CD14-positive monocyte (primary cell): ENCODE results near the gene RYR2. TPM values are rescaled to one million over a fixed set of nuclear protein-coding genes. Genes with fewer than 3 reads are reported as not detected.

Experiments used
- DNase-seq, 3 donors: peaks; one replicate each; pipeline ENCODE4 v3.0.0-alpha.2; 2011 to 2022
- H2AFZ ChIP-seq: 2 replicates; pipeline ENCODE4 v1.6.0; 2012; ENCODE audit warnings: mild to moderate bottlenecking, low read depth, low read length, inconsistent platforms; ENCODE audit not compliant: insufficient read depth, poor library complexity, severe bottlenecking
- H3K27ac ChIP-seq, 2 donors: 1 replicate in 1 of 2; 2 replicates in 1 of 2; pipeline ENCODE4 v1.5.1; 2012 to 2013; ENCODE audit warnings: low read length in 2 of 2, control low read depth in 1 of 2, inconsistent platforms in 1 of 2, low read depth in 1 of 2, mild to moderate bottlenecking in 1 of 2
- H3K27me3 ChIP-seq, 2 donors: one replicate each; pipeline versions ENCODE4 v1.6.0 to v1.6.1; 2011 to 2013; ENCODE audit warnings: low read length in 2 of 2; ENCODE audit not compliant: control insufficient read depth in 2 of 2, insufficient read depth in 2 of 2
- H3K36me3 ChIP-seq, 2 donors: replicated peaks in 1 of 2; 1 replicate in 1 of 2; 2 replicates in 1 of 2; pipeline versions ENCODE4 v1.5.1 to v1.6.1; 2012 to 2013; ENCODE audit warnings: low read length in 2 of 2, control low read depth in 1 of 2, inconsistent platforms in 1 of 2, mild to moderate bottlenecking in 1 of 2; ENCODE audit not compliant: insufficient read depth in 2 of 2, control insufficient read depth in 1 of 2
- H3K4me1 ChIP-seq, 2 donors: 1 replicate in 1 of 2; 2 replicates in 1 of 2; pipeline versions ENCODE4 v1.5.1 to v1.6.1; 2012 to 2013; ENCODE audit warnings: low read length in 2 of 2, control low read depth in 1 of 2, inconsistent platforms in 1 of 2, mild to moderate bottlenecking in 1 of 2, moderate library complexity in 1 of 2; ENCODE audit not compliant: insufficient read depth in 2 of 2, control insufficient read depth in 1 of 2
- H3K4me2 ChIP-seq: replicated peaks from 2 replicates; pipeline ENCODE3; 2012; ENCODE audit warnings: low read length, moderate library complexity, mild to moderate bottlenecking; ENCODE audit not compliant: poor library complexity, severe bottlenecking; ENCODE audit errors: extremely low read depth
- H3K4me3 ChIP-seq, 3 experiments: fragments of 200-600 bp in 1 of 3; sonication (generic) in 1 of 3; replicated peaks in 1 of 3; 1 replicate in 2 of 3; 2 replicates in 1 of 3; pipeline ENCODE4 v1.5.1; 2011 to 2013; ENCODE audit warnings: low read length in 3 of 3, mild to moderate bottlenecking in 3 of 3, control low read depth in 2 of 3, low read depth in 2 of 3, inconsistent platforms in 1 of 3, moderate library complexity in 1 of 3
- H3K79me2 ChIP-seq: 2 replicates; pipeline ENCODE4 v1.6.0; 2012; ENCODE audit warnings: mild to moderate bottlenecking, control low read depth, inconsistent platforms, low read length, moderate library complexity; ENCODE audit not compliant: insufficient read depth
- H3K9ac ChIP-seq: 2 replicates; pipeline ENCODE4 v1.6.0; 2017; ENCODE audit warnings: low read length, mild to moderate bottlenecking; ENCODE audit not compliant: insufficient read depth, poor library complexity, severe bottlenecking
- H3K9me3 ChIP-seq, 2 donors: replicated peaks in 1 of 2; 1 replicate in 1 of 2; 2 replicates in 1 of 2; pipeline versions ENCODE4 v1.5.1 to v1.6.1; 2012 to 2013; ENCODE audit warnings: low read length in 2 of 2, control low read depth in 1 of 2; ENCODE audit not compliant: control insufficient read depth in 1 of 2, insufficient read depth in 1 of 2
- H4K20me1 ChIP-seq: 2 replicates; pipeline ENCODE4 v1.6.0; 2012; ENCODE audit warnings: mild to moderate bottlenecking, low read length, control low read depth, moderate library complexity; ENCODE audit not compliant: insufficient read depth
- H3K27ac Mint-ChIP-seq, 7 donors: one replicate each; pipeline ENCODE4 v1.8.0; 2020; ENCODE audit warnings: mild to moderate bottlenecking in 7 of 7, mixed read lengths in 7 of 7, moderate library complexity in 6 of 7, inconsistent platforms in 2 of 7
- H3K27me3 Mint-ChIP-seq, 3 donors: one replicate each; pipeline ENCODE4 v1.8.0; 2021 to 2022; ENCODE audit warnings: low read depth in 3 of 3, mild to moderate bottlenecking in 3 of 3, mixed read lengths in 3 of 3, moderate library complexity in 3 of 3, inconsistent platforms in 1 of 3
- H3K36me3 Mint-ChIP-seq, 2 donors: one replicate each; pipeline ENCODE4 v1.8.0; 2020; ENCODE audit warnings: mixed read lengths in 2 of 2, inconsistent platforms in 1 of 2, mild to moderate bottlenecking in 1 of 2
- H3K4me1 Mint-ChIP-seq: one replicate; pipeline ENCODE4 v1.8.0; 2020; ENCODE audit warnings: mild to moderate bottlenecking, mixed read lengths
- H3K4me3 Mint-ChIP-seq, 2 donors: one replicate each; pipeline ENCODE4 v1.8.0; 2020; ENCODE audit warnings: mild to moderate bottlenecking in 2 of 2, mixed read lengths in 2 of 2, moderate library complexity in 1 of 2
- H3K9me3 Mint-ChIP-seq, 7 donors: one replicate each; pipeline ENCODE4 v1.8.0; 2020 to 2022; ENCODE audit warnings: mixed read lengths in 7 of 7, mild to moderate bottlenecking in 6 of 7, moderate library complexity in 6 of 7, inconsistent platforms in 2 of 7
- WGBS: methylation state at CpG from one replicate; pipeline ENCODE4 v1.1.5; 2013; ENCODE audit warnings: missing lambda C conversion rate; ENCODE audit not compliant: insufficient coverage; 5-methylcytosine and 5-hydroxymethylcytosine counted together
- intact Hi-C, 2 donors: fragments of 100-400 bp; cut with micrococcal nuclease; formaldehyde crosslinking; loops; one replicate each; pipeline versions ENCODE4 v1.15.0 to v1.15.1; 2023
- polyA plus RNA-seq, 3 donors: library from polyadenylated mRNA; depleted of rRNA in 1 of 3; unstranded in 2 of 3; stranded (reverse) in 1 of 3; fragments of 300-500 nt in 2 of 3; fragments of >200 nt in 1 of 3; fragmentation: Illumina TruSeq in 2 of 3; gene quantifications; 1 replicate in 2 of 3; 2 replicates in 1 of 3; pipeline ENCODE4 v1.2.3, GENCODE V29; 2012 to 2021
- TF ChIP-seq, protein P1 (sequence below): fragments of 200-600 bp; IDR thresholded peaks from one replicate; pipeline ENCODE4 v1.8.0; 2022; ENCODE audit warnings: antibody characterized with exemption, mild to moderate bottlenecking

The RYR2 gene
- polyA plus RNA-seq, 3 donors: not detected

DNA sequence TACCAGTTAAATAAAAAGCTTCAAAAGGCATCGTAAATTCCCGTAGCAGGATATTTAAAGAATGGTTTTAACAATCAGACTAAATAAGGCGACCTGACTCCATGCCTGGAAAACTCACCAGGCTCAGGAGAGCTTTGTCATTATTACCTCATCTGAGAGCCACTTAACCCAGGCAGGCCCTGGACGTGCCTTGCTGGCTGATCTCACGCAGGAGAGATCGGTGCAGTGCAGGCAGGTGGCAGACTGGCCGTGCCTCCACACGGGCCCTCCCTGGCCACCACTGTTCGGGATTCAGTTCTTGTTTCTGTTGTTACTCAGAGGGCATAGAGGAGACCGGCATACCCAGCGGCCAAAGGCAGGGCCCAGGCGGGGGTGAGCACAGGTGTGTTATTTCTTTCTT, 44.1 kb upstream of the RYR2 start:
- H3K4me1 Mint-ChIP-seq: no peaks in the 10 kb centered on the region
- 72% methylated on average over 6 of the region's 12 CpGs for WGBS
- peaks cover 1 to 3% (median 3%) of the 10 kb centered on the region in 3 donors for H3K27me3 Mint-ChIP-seq
- H3K4me3 ChIP-seq: no peak overlapping the region
- H3K36me3 Mint-ChIP-seq: no peaks in the 10 kb centered on the region
- H3K27ac Mint-ChIP-seq: no peak overlapping the region
- H3K4me1 ChIP-seq: no peaks in the 10 kb centered on the region
- no peak overlapping the region for H3K4me3 Mint-ChIP-seq
- H3K9me3 ChIP-seq: no peaks in the 10 kb centered on the region
- H4K20me1 ChIP-seq: no peaks in the 10 kb centered on the region
- H3K36me3 ChIP-seq: no peaks in the 10 kb centered on the region
- H3K4me2 ChIP-seq: no peak overlapping the region
- TF ChIP-seq, protein P1, sequence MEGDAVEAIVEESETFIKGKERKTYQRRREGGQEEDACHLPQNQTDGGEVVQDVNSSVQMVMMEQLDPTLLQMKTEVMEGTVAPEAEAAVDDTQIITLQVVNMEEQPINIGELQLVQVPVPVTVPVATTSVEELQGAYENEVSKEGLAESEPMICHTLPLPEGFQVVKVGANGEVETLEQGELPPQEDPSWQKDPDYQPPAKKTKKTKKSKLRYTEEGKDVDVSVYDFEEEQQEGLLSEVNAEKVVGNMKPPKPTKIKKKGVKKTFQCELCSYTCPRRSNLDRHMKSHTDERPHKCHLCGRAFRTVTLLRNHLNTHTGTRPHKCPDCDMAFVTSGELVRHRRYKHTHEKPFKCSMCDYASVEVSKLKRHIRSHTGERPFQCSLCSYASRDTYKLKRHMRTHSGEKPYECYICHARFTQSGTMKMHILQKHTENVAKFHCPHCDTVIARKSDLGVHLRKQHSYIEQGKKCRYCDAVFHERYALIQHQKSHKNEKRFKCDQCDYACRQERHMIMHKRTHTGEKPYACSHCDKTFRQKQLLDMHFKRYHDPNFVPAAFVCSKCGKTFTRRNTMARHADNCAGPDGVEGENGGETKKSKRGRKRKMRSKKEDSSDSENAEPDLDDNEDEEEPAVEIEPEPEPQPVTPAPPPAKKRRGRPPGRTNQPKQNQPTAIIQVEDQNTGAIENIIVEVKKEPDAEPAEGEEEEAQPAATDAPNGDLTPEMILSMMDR: no peak
- no peak overlapping the region for H3K27ac ChIP-seq
- H3K9ac ChIP-seq: no peak overlapping the region
- H3K9me3 Mint-ChIP-seq: peaks cover 0 to 13% (median 3%) of the 10 kb centered on the region in 7 donors
- no peak for DNase-seq
- H2AFZ ChIP-seq: no peak overlapping the region
- no peaks in the 10 kb centered on the region for H3K79me2 ChIP-seq
- H3K27me3 ChIP-seq: no peaks in the 10 kb centered on the region
- intact Hi-C loops: no loop called here

DNA sequence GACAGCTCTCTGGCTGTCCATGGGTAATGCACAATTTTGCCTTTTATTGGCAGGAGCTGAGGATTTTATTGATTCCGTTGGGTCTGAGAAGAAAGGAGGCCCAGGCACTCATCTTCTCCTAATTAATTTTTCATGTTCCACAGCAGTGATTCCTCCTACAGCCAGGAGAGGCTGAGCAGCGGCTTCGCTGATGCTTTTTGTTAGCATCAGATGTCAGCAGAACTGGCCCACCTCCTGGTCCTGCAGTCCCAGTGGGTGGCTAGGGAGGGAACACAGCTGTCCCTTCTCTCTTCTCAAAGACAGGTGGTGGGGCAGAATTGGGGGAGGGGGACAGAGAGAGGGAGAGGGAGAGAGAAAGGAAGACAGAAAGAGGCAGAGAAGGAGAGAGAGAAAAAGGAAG, 43.4 kb upstream of the RYR2 start:
- Histone ChIP-seq H3K4me2 (no peak overlapping the region), H3K36me3 (no peaks in the 10 kb centered on the region), H3K9me3 (no peaks in the 10 kb centered on the region), H3K79me2 (no peaks in the 10 kb centered on the region), H2AFZ (no peak overlapping the region), H3K27me3 (no peaks in the 10 kb centered on the region), H3K9ac (no peak overlapping the region), H3K27ac (no peak overlapping the region), H3K4me1 (no peaks in the 10 kb centered on the region), H4K20me1 (no peaks in the 10 kb centered on the region), H3K4me3 (no peak overlapping the region)
- Mint-ChIP-seq H3K36me3 (no peaks in the 10 kb centered on the region), H3K4me1 (no peaks in the 10 kb centered on the region), H3K27me3 (peaks cover 1 to 3% (median 3%) of the 10 kb centered on the region in 3 donors), H3K4me3 (no peak overlapping the region), H3K9me3 (peaks cover 0 to 13% (median 3%) of the 10 kb centered on the region in 7 donors), H3K27ac (no peak overlapping the region)
- TF ChIP-seq, protein P1: no peak
- intact Hi-C loops: no loop called here
- no peak for DNase-seq
- WGBS: 80% methylated on average over 1 of the region's 3 CpGs
